RWPE2 (cell line): ENCODE results near the gene ISLR.

Experiments
- ATAC-seq: fragments of 200-7000 bp; cut with Tn5 transposase; 3 replicates; pipeline ENCODE4 v1.9.1; 2021; ENCODE audit warnings: low read depth
- DNase-seq: peaks from one replicate; pipeline ENCODE4 v3.0.0-alpha.2; 2020; ENCODE audit warnings: low spot score
- H3K27ac ChIP-seq: fragments of 450-650 bp; 2 replicates; pipeline ENCODE4 v1.5.1; 2017; ENCODE audit warnings: mild to moderate bottlenecking; ENCODE audit not compliant: poor library complexity, severe bottlenecking
- H3K27me3 ChIP-seq: fragments of 250-450 bp; sonication (Bioruptor Pico); 2 replicates; pipeline ENCODE4 v1.5.1; 2021; ENCODE audit warnings: mild to moderate bottlenecking, moderate library complexity; ENCODE audit not compliant: insufficient read depth, poor library complexity, severe bottlenecking
- H3K36me3 ChIP-seq: fragments of 250-450 bp; sonication (Bioruptor Pico); 2 replicates; pipeline ENCODE4 v1.5.1; 2020; ENCODE audit warnings: low read depth, mild to moderate bottlenecking, moderate library complexity
- H3K4me1 ChIP-seq: fragments of 250-450 bp; sonication (Bioruptor Pico); 2 replicates; pipeline ENCODE4 v1.5.1; 2021; ENCODE audit warnings: mild to moderate bottlenecking, moderate library complexity; ENCODE audit not compliant: insufficient read depth, poor library complexity, severe bottlenecking
- H3K4me3 ChIP-seq: fragments of 250-450 bp; sonication (Bioruptor Pico); 2 replicates; pipeline ENCODE4 v1.5.1; 2021; ENCODE audit warnings: mild to moderate bottlenecking, moderate library complexity; ENCODE audit not compliant: severe bottlenecking
- H3K9me3 ChIP-seq: fragments of 250-450 bp; sonication (Bioruptor Pico); 2 replicates; pipeline ENCODE4 v1.5.1; 2021; ENCODE audit warnings: mild to moderate bottlenecking, moderate library complexity; ENCODE audit not compliant: severe bottlenecking
- TF ChIP-seq, protein P1 (sequence below): fragments of 450-650 bp; IDR thresholded peaks from one replicate; pipeline ENCODE4 v1.5.1; 2017; ENCODE audit warnings: mild to moderate bottlenecking, moderate library complexity; ENCODE audit not compliant: poor library complexity, severe bottlenecking

The ISLR gene

DNA sequence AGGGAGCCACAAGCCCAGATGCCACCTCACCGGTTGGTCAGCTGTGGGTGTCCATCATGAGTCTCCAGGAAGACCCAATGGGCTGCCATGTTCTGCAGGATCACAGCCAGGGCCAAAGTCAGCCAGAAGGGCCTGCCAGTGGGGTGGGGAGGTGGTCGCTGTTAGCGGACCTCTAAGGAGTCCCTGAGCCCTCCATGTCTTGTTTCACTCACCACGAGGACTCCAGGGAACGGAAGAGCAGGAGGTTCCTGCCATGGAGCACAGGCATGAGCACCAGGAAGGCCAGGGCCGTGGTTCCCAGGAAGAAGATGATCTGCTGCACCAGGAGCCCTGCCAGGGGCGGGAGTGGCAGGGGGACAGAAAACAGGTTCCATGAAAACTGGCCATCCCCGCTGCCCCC lies 8.6 kb downstream of the ISLR start:
- Histone ChIP-seq H3K27ac (no peak overlapping the region), H3K27me3 (no peaks in the 10 kb centered on the region), H3K4me1 (peaks cover 22% of the 10 kb centered on the region), H3K9me3 (no peaks in the 10 kb centered on the region), H3K4me3 (no peak overlapping the region), H3K36me3 (no peaks in the 10 kb centered on the region)
- ATAC-seq (no peak), DNase-seq (peak; percentile 57)
- TF ChIP-seq, protein P1, sequence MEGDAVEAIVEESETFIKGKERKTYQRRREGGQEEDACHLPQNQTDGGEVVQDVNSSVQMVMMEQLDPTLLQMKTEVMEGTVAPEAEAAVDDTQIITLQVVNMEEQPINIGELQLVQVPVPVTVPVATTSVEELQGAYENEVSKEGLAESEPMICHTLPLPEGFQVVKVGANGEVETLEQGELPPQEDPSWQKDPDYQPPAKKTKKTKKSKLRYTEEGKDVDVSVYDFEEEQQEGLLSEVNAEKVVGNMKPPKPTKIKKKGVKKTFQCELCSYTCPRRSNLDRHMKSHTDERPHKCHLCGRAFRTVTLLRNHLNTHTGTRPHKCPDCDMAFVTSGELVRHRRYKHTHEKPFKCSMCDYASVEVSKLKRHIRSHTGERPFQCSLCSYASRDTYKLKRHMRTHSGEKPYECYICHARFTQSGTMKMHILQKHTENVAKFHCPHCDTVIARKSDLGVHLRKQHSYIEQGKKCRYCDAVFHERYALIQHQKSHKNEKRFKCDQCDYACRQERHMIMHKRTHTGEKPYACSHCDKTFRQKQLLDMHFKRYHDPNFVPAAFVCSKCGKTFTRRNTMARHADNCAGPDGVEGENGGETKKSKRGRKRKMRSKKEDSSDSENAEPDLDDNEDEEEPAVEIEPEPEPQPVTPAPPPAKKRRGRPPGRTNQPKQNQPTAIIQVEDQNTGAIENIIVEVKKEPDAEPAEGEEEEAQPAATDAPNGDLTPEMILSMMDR = no peak

- DNase-seq (peak; percentile 71), ATAC-seq (no peak)
- H3K36me3 ChIP-seq = no peaks in the 10 kb centered on the region
- no peaks in the 10 kb centered on the region for H3K27me3 ChIP-seq
- H3K4me3 ChIP-seq = no peak overlapping the region
- TF ChIP-seq, protein P1 = no peak
- H3K27ac ChIP-seq = no peak overlapping the region
- peaks cover 6% of the 10 kb centered on the region for H3K4me1 ChIP-seq
- no peaks in the 10 kb centered on the region for H3K9me3 ChIP-seq
Measured at GRCh38 chr15:74184582-74185091, 11.1 kb downstream of the ISLR start.

DNA sequence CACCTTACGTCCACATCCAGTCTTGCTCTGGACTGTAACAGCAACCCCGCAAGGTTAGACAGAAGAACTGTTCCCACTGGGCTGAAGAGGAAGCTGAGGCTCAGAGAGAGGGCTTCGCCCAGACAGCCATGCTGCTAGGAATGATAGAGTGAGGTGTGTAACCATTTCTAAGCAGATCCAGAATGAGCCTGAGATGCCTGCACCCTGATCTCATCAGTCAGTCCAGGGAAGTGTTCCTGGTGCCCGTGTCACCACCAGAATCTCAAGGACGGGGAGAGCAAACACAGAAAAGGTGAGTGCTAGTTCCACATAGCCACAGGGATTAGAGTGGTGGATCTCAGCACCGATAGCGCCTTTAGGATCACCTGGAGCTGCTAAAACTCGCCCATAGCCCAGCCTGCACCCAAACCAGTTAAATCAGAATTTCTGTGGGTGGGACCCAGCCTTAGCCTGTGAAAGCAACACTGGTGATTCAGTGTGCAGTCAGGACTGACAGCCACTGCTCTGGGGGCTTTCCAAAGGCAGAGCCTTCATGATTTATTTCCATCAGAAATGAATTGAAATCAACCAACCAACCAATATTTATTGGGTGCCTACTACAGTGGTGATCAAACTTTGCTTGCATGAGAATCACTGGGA lies 12.3 kb downstream of the ISLR start:
- Histone ChIP-seq H3K27ac (no peak overlapping the region), H3K4me1 (no peaks in the 10 kb centered on the region), H3K36me3 (no peaks in the 10 kb centered on the region), H3K4me3 (no peak overlapping the region), H3K27me3 (no peaks in the 10 kb centered on the region), H3K9me3 (no peaks in the 10 kb centered on the region)
- ATAC-seq = peak; percentile 55
- no peak for DNase-seq
- TF ChIP-seq, protein P1 = no peak

DNA sequence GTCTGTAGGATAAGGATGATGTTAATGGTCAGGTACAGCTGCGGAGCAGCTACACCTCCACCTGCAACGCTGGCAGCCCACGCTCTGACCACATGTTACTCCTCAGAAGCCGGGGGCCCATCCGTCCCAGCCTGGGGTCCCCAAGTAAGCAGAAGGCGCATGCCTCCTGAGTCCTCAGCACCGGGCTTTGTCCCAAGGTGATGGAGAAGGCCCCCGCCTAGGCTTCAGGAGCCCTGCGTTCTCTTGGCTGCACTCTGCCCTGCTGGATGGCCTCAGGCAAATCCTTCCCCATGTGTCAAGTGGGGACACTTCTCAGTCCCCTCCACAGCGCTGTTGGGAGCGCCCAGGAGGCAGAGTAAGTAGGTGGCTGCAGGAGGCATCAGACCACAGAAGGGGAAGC lies 14.7 kb downstream of the ISLR start:
- Histone ChIP-seq H3K9me3 (no peaks in the 10 kb centered on the region), H3K4me1 (peaks cover 6% of the 10 kb centered on the region), H3K27me3 (no peaks in the 10 kb centered on the region), H3K27ac (no peak overlapping the region), H3K4me3 (no peak overlapping the region), H3K36me3 (no peaks in the 10 kb centered on the region)
- DNase-seq = peak; percentile 65
- ATAC-seq = no peak
- TF ChIP-seq, protein P1 = no peak

DNA sequence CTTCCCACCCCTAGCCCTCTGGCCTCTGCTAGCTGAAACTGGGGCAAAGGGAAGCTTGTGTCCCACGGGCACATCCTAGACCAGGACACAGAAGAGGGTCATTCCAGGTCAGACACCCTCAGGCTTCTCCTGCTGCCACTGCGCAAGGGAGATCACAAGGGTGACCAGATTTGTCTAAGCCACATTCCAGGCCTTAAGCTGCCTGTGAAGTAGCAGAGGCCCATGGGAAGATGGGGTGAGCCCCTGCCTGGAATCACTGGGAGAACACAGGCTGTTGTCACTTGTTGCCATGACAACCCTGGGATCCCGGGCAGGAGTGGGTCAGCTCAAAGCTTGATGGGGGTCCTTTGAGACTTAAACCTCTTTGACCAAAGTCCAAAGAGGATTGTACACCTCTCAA lies 18.3 kb downstream of the ISLR start:
- DNase-seq = no peak
- H3K4me3 ChIP-seq = no peak overlapping the region
- no peaks in the 10 kb centered on the region for H3K27me3 ChIP-seq
- no peak for ATAC-seq
- TF ChIP-seq, protein P1 = no peak
- H3K27ac ChIP-seq = no peak overlapping the region
- no peaks in the 10 kb centered on the region for H3K9me3 ChIP-seq
- no peaks in the 10 kb centered on the region for H3K36me3 ChIP-seq
- peaks cover 16% of the 10 kb centered on the region for H3K4me1 ChIP-seq
